ENCODE results near the gene ATP5F1D. TPM values are rescaled to one million over a fixed set of nuclear protein-coding genes. Genes with fewer than 3 reads are reported as not detected.

The ATP5F1D gene
- total RNA-seq, 1 donor from 2014 or later, result 24.8 TPM

GRCh38 chr19:1269478-1270212, 28.1 kb downstream of the ATP5F1D start:
- DNase-seq (ENCODE audit: low spot score), result peak; percentile 89

GRCh38 chr19:1270213-1270853, 28.8 kb downstream of the ATP5F1D start:
- no peak for DNase-seq (ENCODE audit: low spot score)

GRCh38 chr19:1270854-1271527, 29.4 kb downstream of the ATP5F1D start:
- no peak for DNase-seq (ENCODE audit: low spot score)

GRCh38 chr19:1271528-1272422, 30.2 kb downstream of the ATP5F1D start:
- no peak for DNase-seq (ENCODE audit: low spot score)

GRCh38 chr19:1272423-1273262, 31.1 kb downstream of the ATP5F1D start:
- DNase-seq (ENCODE audit: low spot score), result no peak

GRCh38 chr19:1273263-1274041, 31.9 kb downstream of the ATP5F1D start:
- no peak for DNase-seq (ENCODE audit: low spot score)

- DNase-seq (ENCODE audit: low spot score), result no peak
Measured at GRCh38 chr19:1274081-1274851, 32.7 kb downstream of the ATP5F1D start.

- no peak for DNase-seq (ENCODE audit: low spot score)
Measured at GRCh38 chr19:1274852-1275259, 33.3 kb downstream of the ATP5F1D start.

- DNase-seq (ENCODE audit: low spot score), result peak; percentile 97
Measured at GRCh38 chr19:1275260-1275975, 33.9 kb downstream of the ATP5F1D start, which contains the start of gene FAM174C. TSS of gene FAM174C (plus strand) at chr19:1275530. CDS start at chr19:1275550, 20 bp downstream.

GRCh38 chr19:1275976-1276627, 34.6 kb downstream of the ATP5F1D start:
- no peak for DNase-seq (ENCODE audit: low spot score)

GRCh38 chr19:1276628-1277022, 35.1 kb downstream of the ATP5F1D start:
- no peak for DNase-seq (ENCODE audit: low spot score)

GRCh38 chr19:1277061-1277460, 35.5 kb downstream of the ATP5F1D start:
- no peak for DNase-seq (ENCODE audit: low spot score)

GRCh38 chr19:1278074-1278473, 36.5 kb downstream of the ATP5F1D start:
- DNase-seq (ENCODE audit: low spot score), result no peak

- no peak for DNase-seq (ENCODE audit: low spot score)
Measured at GRCh38 chr19:1278713-1279660, 37.4 kb downstream of the ATP5F1D start.

GRCh38 chr19:1279782-1280341, 38.3 kb downstream of the ATP5F1D start:
- DNase-seq (ENCODE audit: low spot score), result peak; percentile 85
